ENCODE results near the gene OIT3.
"Not testable (repeated sequence)": the region's sequence is repeated elsewhere in the genome, so short reads cannot be mapped to it uniquely, and the experiment has no call there.

The OIT3 gene

GRCh38 chr10:72898616-72899015, 5.1 kb downstream of the OIT3 start:
- TF ChIP-seq CTCF (IDR thresholded peaks at IDR 0.05; ENCODE audit: control insufficient read depth, extremely low read depth, insufficient read depth) = no peak
- no peak for DNase-seq (ENCODE audit: low read depth)
- no peak overlapping the region for H3K4me3 ChIP-seq (ENCODE audit: low read depth, low read length)

GRCh38 chr10:72899545-72899944, 6.0 kb downstream of the OIT3 start:
- DNase-seq (ENCODE audit: low read depth) = no peak
- no peak overlapping the region for H3K4me3 ChIP-seq (ENCODE audit: low read depth, low read length)
- TF ChIP-seq CTCF (IDR thresholded peaks at IDR 0.05; ENCODE audit: control insufficient read depth, extremely low read depth, insufficient read depth) = no peak

GRCh38 chr10:72903941-72904446, 10.5 kb downstream of the OIT3 start:
- H3K4me3 ChIP-seq (ENCODE audit: low read depth, low read length); DNase-seq (ENCODE audit: low read depth): not testable (repeated sequence)

GRCh38 chr10:72904806-72905205, 11.3 kb downstream of the OIT3 start:
- H3K4me3 ChIP-seq (ENCODE audit: low read depth, low read length) = no peak overlapping the region
- no peak for TF ChIP-seq CTCF (IDR thresholded peaks at IDR 0.05; ENCODE audit: control insufficient read depth, extremely low read depth, insufficient read depth)
- no peak for DNase-seq (ENCODE audit: low read depth)

GRCh38 chr10:72906446-72906845, 12.9 kb downstream of the OIT3 start:
- no peak for TF ChIP-seq CTCF (IDR thresholded peaks at IDR 0.05; ENCODE audit: control insufficient read depth, extremely low read depth, insufficient read depth)
- DNase-seq (ENCODE audit: low read depth) = no peak
- H3K4me3 ChIP-seq (ENCODE audit: low read depth, low read length) = no peak overlapping the region

GRCh38 chr10:72910705-72911104, 17.2 kb downstream of the OIT3 start:
- no peak for DNase-seq (ENCODE audit: low read depth)
- H3K4me3 ChIP-seq (ENCODE audit: low read depth, low read length) = no peak overlapping the region
- no peak for TF ChIP-seq CTCF (IDR thresholded peaks at IDR 0.05; ENCODE audit: control insufficient read depth, extremely low read depth, insufficient read depth)

GRCh38 chr10:72911758-72912157, 18.2 kb downstream of the OIT3 start:
- no peak overlapping the region for H3K4me3 ChIP-seq (ENCODE audit: low read depth, low read length)
- TF ChIP-seq CTCF (IDR thresholded peaks at IDR 0.05; ENCODE audit: control insufficient read depth, extremely low read depth, insufficient read depth) = no peak
- DNase-seq (ENCODE audit: low read depth) = no peak
